ENCODE results near the gene HTRA2.

HTRA2 gene

GRCh38 chr2:74499940-74500577, 29.7 kb upstream of the HTRA2 start:
- in situ Hi-C loops (cut with HindIII; ENCODE audit: low sequenced_read_pairs), result no loop called here

DNA sequence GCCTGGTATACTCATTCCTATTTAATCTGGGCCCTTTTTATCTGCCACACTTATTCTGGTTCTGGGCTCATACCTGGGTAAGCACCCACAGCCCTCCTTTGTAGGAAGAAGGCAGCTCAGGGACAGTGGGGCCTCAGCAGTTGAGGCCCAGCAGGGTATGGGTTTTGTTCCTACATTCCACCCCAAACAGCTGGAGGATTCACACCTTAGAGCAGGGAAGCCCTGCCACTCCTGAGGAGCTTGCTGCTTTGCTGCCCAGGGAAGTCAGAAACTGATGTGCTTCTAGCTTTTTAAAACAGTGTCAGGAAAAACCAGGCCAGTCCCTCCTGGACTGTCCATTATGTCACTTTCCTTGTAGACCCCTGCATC, 29.2 kb upstream of the HTRA2 start:
- in situ Hi-C loops (cut with HindIII; ENCODE audit: low sequenced_read_pairs), result no loop called here

DNA sequence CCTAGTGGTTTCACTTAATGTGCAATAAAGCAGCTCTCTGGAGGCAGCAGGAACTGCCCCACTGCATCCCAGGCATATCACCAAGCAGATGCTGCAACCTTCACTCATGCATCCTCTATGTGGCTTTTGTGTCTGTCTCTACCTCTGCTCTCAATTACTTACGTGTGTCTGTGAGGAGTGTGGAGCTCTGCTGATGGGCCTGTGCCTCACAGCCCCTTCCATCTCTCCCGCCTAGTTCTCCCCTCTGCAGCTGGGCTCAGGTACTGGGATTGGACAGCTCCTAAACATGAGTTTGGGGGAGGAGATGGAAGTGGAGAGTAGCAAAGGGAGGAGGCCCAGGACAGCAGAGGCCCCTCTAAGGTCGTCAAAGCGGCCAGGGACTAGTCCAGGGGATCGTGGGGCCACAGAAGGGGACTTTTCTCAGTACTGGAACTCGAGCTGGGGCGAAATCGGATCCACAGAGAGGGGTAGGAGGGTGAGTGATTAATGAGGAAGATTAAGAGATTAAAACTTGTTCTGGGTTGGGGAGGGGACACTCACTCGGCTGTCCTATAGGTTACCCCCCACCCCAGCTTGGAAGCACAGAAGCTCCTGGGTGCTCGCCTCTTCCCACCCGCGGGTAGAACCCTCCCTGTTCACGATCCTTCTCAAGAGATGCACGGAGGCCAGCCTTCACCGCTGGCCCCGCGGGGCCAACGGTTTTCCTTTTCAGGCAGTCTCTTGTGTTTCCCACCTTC, 28.2 kb upstream of the HTRA2 start:
- in situ Hi-C loops (cut with HindIII; ENCODE audit: low sequenced_read_pairs), result no loop called here

DNA sequence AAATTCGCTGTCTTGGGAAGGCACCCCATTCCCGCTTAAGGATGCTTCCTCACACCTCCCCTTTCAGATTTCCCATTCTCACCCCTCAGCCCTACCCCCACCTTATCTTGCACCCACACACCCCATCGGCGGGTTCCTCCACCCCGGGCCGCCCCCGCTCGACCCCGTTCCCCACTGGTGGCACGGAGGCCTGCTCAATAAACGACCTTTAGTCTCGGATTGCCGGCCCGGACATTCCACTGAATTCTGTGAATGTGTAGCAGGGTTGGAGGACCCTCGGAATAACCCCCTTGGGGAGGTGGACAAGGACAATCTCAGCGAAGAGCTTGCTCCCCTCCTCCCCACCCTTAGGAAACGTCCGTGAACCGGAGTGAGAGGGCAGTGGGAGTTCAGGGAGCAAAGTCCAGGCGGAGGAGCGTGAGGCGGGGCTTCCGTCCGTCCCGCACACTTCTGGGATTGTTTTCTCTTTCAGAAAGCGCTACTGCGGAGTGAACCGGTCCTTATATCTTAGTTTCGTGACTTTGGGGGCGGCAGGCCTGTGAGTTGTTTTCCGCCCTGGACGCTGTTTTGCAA, 27.5 kb upstream of the HTRA2 start:
- in situ Hi-C loops (cut with HindIII; ENCODE audit: low sequenced_read_pairs), result no loop called here

GRCh38 chr2:74502720-74503505, 26.8 kb upstream of the HTRA2 start:
- in situ Hi-C loops (cut with HindIII; ENCODE audit: low sequenced_read_pairs), result no loop called here

- in situ Hi-C loops (cut with HindIII; ENCODE audit: low sequenced_read_pairs), result no loop called here
Measured at GRCh38 chr2:74503506-74504475, 25.9 kb upstream of the HTRA2 start.

GRCh38 chr2:74504591-74504990, 25.1 kb upstream of the HTRA2 start:
- in situ Hi-C loops (cut with HindIII; ENCODE audit: low sequenced_read_pairs), result no loop called here

DNA sequence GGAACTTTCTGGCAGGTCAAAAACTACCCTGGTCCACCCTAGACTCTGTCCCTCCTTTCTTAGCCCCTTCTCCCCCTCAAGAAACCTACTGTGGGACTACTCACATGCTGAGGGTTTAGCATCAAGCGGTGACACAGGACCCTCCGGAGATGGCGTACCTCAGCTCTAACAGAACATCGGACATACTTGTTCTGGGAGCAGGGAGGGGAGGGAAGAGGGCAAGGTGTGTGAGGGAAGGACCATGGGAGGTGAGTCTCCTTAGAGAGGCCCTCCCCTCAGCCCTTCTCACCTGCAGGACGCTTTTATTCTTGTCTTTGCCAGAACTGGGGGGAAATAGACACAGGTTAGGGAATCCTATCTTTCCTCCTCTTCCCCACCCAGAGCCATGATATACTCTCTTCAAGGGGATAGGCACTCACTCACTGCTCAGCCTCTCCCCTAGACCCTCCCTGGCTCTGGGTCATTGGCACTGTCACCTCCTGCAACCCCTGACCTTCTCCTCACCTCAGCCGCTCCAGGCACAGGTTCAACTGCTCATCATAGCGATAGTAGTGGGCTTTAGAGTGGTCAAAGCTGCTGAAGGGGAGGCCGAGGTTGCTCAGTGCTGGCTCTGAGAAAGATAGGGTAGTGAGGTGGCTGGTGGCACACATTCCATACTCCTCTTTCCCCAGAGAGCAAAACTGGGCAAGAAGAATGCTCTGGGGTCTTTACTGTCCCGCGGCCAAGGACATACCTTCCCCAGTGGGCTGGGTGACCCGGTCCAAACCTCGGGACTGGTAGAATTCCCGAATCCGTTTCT, 24.1 kb upstream of the HTRA2 start:
- in situ Hi-C loops (cut with HindIII; ENCODE audit: low sequenced_read_pairs), result no loop called here

- in situ Hi-C loops (cut with HindIII; ENCODE audit: low sequenced_read_pairs), result no loop called here
Measured at GRCh38 chr2:74507145-74507925, 22.4 kb upstream of the HTRA2 start, which contains the start of gene PCGF1. PCGF1 (minus strand) TSS chr2:74507695; CDS start chr2:74507668, 27 bp downstream.

DNA sequence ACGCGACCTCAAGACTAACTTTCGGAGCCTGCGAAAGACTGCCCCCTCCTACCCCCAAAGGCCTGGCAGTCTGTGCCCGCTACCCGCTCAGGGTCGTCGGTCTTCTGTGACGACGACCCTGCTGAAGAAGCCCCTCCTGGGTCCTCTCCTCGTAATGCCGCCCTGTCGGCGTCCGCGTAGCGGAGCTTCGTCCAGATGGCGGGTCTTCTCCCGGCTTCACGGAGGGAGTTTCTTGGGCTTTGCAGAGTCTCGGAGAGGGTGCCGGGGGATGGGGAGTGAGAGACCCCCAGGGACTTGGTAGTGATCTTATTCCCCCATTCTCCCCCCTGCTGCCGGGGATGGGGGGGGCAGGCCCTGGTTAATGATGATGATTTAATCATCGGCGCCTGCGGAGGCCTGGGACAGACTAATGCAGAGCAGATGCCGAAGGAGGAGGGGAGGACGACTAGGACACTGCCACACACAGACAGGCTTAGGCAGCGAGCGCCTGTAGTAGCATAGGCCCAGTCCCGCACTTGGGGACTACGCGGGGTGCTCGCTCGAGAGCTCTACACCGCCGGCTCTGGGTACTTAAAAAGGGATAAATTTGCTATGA, 21.7 kb upstream of the HTRA2 start:
- in situ Hi-C loops (cut with HindIII; ENCODE audit: low sequenced_read_pairs), result no loop called here

DNA sequence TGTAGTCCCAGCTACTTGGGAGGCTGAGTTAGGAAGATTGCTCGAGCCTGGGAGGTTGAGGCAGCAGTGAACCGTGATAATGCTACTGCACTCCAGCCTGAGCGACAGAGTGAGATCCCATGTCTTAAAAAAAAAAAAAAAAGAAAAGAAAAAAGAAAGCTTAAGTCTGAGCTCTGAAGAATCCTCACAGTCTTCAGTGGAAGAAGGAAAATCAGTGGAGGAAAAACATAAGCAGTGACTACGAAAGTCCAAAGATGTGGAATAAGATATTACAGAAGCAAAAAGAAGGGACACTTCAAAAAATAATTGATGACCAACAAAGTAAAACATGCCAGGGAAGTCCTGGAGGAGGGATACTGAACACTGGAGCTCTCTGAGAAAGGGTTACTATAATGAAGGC, 19.5 kb upstream of the HTRA2 start:
- in situ Hi-C loops (cut with HindIII; ENCODE audit: low sequenced_read_pairs), result no loop called here

- in situ Hi-C loops (cut with HindIII; ENCODE audit: low sequenced_read_pairs), result no loop called here
Measured at GRCh38 chr2:74511104-74511989, 18.4 kb upstream of the HTRA2 start.

DNA sequence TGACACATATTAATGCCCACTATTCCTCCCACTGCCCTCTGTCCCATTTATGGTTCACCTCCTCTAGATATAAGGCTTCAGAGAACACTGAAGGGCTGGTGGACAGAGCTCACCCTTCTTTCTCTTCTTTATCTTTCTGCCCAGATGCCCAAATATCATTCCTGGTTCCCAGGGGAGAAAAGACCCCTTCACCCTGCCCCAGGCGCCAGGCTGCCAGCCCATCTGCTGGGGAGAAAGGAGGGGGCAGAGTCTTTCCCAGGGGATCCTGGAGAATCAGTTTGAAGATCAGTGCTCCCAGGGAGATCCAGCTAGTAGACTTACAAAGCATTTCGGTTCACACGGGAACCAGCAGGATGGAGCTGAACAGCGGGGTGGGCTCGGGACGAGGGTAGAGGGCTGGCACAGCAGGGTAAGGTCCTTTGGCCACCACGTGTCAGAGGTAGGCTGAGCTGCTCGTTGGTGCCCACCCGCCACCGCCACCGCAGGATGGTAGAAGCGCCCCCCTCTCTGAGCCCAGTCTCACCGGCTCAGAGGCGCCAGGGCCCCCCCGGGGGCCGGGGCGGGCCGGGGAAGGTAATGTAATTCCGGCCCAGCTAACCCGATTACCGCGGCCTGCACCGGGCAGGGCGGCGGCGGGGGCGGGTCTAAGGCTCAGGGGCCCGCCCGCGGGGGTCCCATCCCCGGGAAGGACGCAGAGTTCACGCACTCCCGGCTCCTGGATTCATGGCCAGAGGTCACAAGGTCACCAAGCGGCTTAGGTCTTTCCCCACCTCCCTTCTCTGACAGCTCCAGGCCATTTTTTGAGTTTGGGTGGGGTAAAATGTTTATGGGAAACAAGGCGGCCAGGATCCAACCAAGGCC, 16.8 kb upstream of the HTRA2 start:
- in situ Hi-C loops (cut with HindIII; ENCODE audit: low sequenced_read_pairs), result no loop called here

DNA sequence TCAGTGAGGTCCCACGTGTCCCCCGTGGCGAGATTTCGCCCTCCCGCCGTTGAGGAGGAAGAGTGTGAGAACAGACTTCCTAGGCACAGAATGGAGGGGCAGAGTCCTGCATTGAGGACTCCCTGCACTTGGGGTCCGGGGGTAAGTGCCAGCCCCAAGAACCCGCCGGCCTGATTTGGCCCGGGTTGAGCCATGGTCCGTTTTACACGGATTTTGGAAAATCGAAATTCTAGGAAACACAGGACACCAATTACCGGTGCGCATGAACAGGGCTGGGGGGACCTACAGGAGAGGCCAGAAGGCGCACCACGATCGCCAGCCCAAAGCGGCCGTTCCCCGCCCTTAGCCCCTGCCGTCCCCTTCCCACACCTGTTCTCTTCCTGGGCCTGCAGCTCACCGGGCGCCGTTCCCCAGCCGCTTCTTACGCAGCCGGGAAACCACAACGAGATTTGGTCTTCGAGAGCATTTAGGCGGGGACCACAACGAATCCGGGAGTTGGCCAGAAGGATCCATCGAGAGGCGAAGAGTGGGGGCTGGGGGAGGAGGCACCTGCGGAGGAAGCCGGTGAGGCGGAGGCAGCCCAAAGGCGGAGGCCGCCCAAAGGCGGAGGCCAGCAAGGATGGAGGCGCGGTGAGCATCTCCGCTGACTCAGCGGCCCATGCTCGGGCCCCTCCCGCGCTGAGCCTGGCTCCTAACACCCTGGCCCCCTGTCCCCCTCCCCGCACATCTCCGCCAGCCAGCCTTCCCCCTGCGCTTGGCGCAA, 15.9 kb upstream of the HTRA2 start:
- in situ Hi-C loops (cut with HindIII; ENCODE audit: low sequenced_read_pairs), result no loop called here

GRCh38 chr2:74514368-74515270, 15.1 kb upstream of the HTRA2 start, which contains the start of gene TLX2:
TLX2 (plus strand) TSS chr2:74514450; CDS start chr2:74514807, 357 bp downstream.
- in situ Hi-C loops (cut with HindIII; ENCODE audit: low sequenced_read_pairs), result no loop called here
